Measurements from ENCODE around the gene CENPM. TPM values are rescaled to one million over a fixed set of nuclear protein-coding genes. Genes with fewer than 3 reads are reported as not detected.

CENPM gene
- total and polyA plus RNA-seq, 2 experiments from 2014 or later: 50.0 to 61.6 TPM

DNA sequence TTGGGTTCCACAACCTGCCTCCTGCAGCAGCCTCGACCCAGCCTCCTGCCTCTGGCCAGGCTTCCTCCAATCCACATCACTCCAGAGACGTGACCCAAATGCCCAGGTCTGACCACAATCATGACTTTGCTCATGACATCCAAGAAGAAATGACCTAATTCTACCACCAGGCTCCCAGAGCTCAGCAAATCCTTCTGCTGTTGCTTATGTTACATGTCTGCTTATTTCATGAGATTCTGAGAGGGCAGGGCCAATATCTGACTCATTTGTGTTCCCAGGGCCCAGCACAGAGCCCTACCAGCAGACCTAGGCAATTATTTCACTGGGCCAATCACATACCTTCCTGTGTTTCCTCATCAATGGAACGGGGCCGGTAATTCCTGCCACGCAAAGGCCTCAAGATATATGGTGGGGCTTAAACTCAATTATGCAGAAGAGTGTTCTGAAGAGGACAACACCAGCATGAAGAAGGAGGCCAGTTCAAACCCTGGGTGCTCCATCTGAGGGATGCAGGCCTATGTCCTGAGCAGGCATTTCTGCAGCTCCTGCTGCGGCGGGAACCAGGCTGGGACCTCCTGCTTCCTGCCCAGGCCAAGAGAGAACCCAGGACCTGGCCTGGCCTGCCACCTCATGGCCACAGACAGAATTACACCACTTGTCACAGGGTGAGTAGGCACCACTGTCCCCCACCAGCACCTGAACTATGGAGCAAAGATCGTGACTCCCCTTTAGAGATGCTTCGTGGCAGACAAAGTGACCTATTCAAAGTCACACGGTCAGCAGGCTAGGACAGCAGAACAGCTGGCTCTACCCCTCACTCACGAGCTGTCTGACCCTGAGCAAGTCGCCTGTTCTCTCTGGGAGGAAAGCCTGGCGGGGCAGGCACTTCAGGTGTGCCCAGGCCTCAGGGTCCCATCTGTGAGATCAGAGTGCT lies 5.9 kb downstream of the CENPM start:
- 0 out of 2 replicates have a peak overlapping the region, but pooled peaks have one; percentile 32 for H3K27ac ChIP-seq (ENCODE audit: low read depth)
- peaks cover 10% of the 10 kb centered on the region for H3K79me2 ChIP-seq (replicated peaks; ENCODE audit: insufficient read depth)
- peak; percentile 89 for ATAC-seq
- H3F3A ChIP-seq (replicated peaks; ENCODE audit: low read depth): peaks cover 36% of the 10 kb centered on the region
- H3K4me1 ChIP-seq (ENCODE audit: insufficient read depth): peaks cover 23% of the 10 kb centered on the region
- no peaks in the 10 kb centered on the region for H3K9me3 Mint-ChIP-seq
- no peak overlapping the region; the same call in none of the 2 replicates for H3K27ac Mint-ChIP-seq
- TF ChIP-seq CTCF (conservative IDR thresholded peaks at IDR 0.05; ENCODE audit: low read depth in 2 of 2) (peak; percentile 78 to 98), CREB1 (CRISPR knock-in tag; IDR thresholded peaks at IDR 0.05; ENCODE audit: low read depth) (peak; percentile 13; the same call in 1 of the 2 replicates), ZNF114 (CRISPR knock-in tag; IDR thresholded peaks at IDR 0.05) (no peak)
- no peaks in the 10 kb centered on the region for H3K9me2 ChIP-seq (ENCODE audit: insufficient read depth)
- H3K27me3 Mint-ChIP-seq (ENCODE audit: insufficient read depth, low read depth, poor library complexity): peaks cover 13% of the 10 kb centered on the region
- no peak overlapping the region for H2AFZ ChIP-seq
- peaks cover 34% of the 10 kb centered on the region for H4K20me1 ChIP-seq (replicated peaks; ENCODE audit: insufficient read depth)
- no peak overlapping the region for H3K4me2 ChIP-seq
- no peak overlapping the region for H3K4me3 Mint-ChIP-seq
- peaks cover 19% of the 10 kb centered on the region for H3K4me1 Mint-ChIP-seq
- peak; percentile 90 for DNase-seq (ENCODE audit: low spot score)
- H3K36me3 ChIP-seq (ENCODE audit: insufficient read depth): peaks cover 14% of the 10 kb centered on the region; the same call in 1 of the 2 replicates
- no peak overlapping the region for H3K4me3 ChIP-seq
- no peaks in the 10 kb centered on the region for H3K27me3 ChIP-seq (ENCODE audit: insufficient read depth)
- peaks cover 85% of the 10 kb centered on the region for H3K36me3 Mint-ChIP-seq (ENCODE audit: low read depth)

GRCh38 chr22:41939981-41940831 lies 6.7 kb downstream of the CENPM start:
- H3K9me2 ChIP-seq (ENCODE audit: insufficient read depth): no peaks in the 10 kb centered on the region
- peaks cover 36% of the 10 kb centered on the region for H3F3A ChIP-seq (replicated peaks; ENCODE audit: low read depth)
- H3K27ac ChIP-seq (ENCODE audit: low read depth): 0 out of 2 replicates have a peak overlapping the region, but pooled peaks have one; percentile 66
- no peak overlapping the region for H2AFZ ChIP-seq
- Mint-ChIP-seq H3K27ac (peak overlapping the region; percentile 71), H3K4me1 (peaks cover 13% of the 10 kb centered on the region), H3K4me3 (no peak overlapping the region), H3K27me3 (ENCODE audit: insufficient read depth, low read depth, poor library complexity) (peaks cover 10% of the 10 kb centered on the region), H3K36me3 (ENCODE audit: low read depth) (peaks cover 80% of the 10 kb centered on the region), H3K9me3 (no peaks in the 10 kb centered on the region)
- H3K4me2 ChIP-seq: no peak overlapping the region
- peaks cover 3% of the 10 kb centered on the region for H3K79me2 ChIP-seq (replicated peaks; ENCODE audit: insufficient read depth)
- no peak overlapping the region for H3K4me3 ChIP-seq
- H3K36me3 ChIP-seq (ENCODE audit: insufficient read depth): peaks cover 14% of the 10 kb centered on the region; the same call in 1 of the 2 replicates
- peaks cover 28% of the 10 kb centered on the region for H4K20me1 ChIP-seq (replicated peaks; ENCODE audit: insufficient read depth)
- no peaks in the 10 kb centered on the region for H3K27me3 ChIP-seq (ENCODE audit: insufficient read depth)
- peaks cover 14% of the 10 kb centered on the region for H3K4me1 ChIP-seq (ENCODE audit: insufficient read depth)
- ATAC-seq (peak; percentile 12; the same call in 2 of the 3 replicates), DNase-seq (ENCODE audit: low spot score) (peak; percentile 34)
- no peak for TF ChIP-seq JUNB (IDR thresholded peaks at IDR 0.05; ENCODE audit: unreplicated experiment)
- TF ChIP-seq POLR2AphosphoS5 (IDR thresholded peaks at IDR 0.05; ENCODE audit: low read depth): no peak
- no peak for TF ChIP-seq REST (IDR thresholded peaks at IDR 0.05; ENCODE audit: unreplicated experiment)
- TF ChIP-seq CREB1 (CRISPR knock-in tag; IDR thresholded peaks at IDR 0.05; ENCODE audit: low read depth): no peak
- TF ChIP-seq ZNF114 (CRISPR knock-in tag; IDR thresholded peaks at IDR 0.05): no peak
- TF ChIP-seq NANOG (IDR thresholded peaks at IDR 0.05; ENCODE audit: borderline replicate concordance): no peak

Data from GM23338 (cell line).